H1 (cell line): ENCODE results near the gene IST1. TPM values are rescaled to one million over a fixed set of nuclear protein-coding genes. Genes with fewer than 3 reads are reported as not detected.

Source experiments
- CTCF ChIA-PET: fragments of 300-600 bp; sonication (Branson Sonifier 250); formaldehyde crosslinking; loops from one replicate; lab custom pipeline; 2021; ENCODE audit not compliant: partially characterized antibody; lab: Charles Lee
- POLR2A ChIA-PET: fragments of 300-600 bp; sonication (Branson Sonifier 250); formaldehyde crosslinking; loops from one replicate; lab custom pipeline; 2021; ENCODE audit warnings: inconsistent platforms; ENCODE audit not compliant: partially characterized antibody; lab: Charles Lee
- DNase-seq, 2 experiments: peaks; one replicate each; pipeline versions ENCODE4 v3.0.0 to v3.0.0-alpha.2; 2010 to 2022; ENCODE audit warnings: low spot score in 2 of 2, low read depth in 1 of 2, mixed read lengths in 1 of 2
- FAIRE-seq: peaks from 2 replicates; lab custom pipeline; 2011; peaks lifted over from hg19 to GRCh38; lab: Jason Lieb, UNC
- H2AFZ ChIP-seq: 2 replicates; pipeline ENCODE4 v1.8.1; 2012; ENCODE audit warnings: low read length, inconsistent platforms
- H2AK5ac ChIP-seq: 2 replicates; pipeline ENCODE4 v1.6.1; 2013; ENCODE audit warnings: low read depth, low read length
- H2BK120ac ChIP-seq: replicated peaks from 2 replicates; pipeline ENCODE3; 2013; ENCODE audit warnings: low read depth, low read length, inconsistent platforms
- H2BK12ac ChIP-seq: 2 replicates; pipeline ENCODE4 v1.6.1; 2013; ENCODE audit warnings: low read depth, low read length
- H2BK15ac ChIP-seq: 2 replicates; pipeline ENCODE4 v1.6.1; 2013; ENCODE audit warnings: low read length
- H2BK20ac ChIP-seq: 2 replicates; pipeline ENCODE4 v1.6.1; 2013; ENCODE audit warnings: low read length
- H2BK5ac ChIP-seq: 2 replicates; pipeline ENCODE4 v1.6.1; 2013; ENCODE audit warnings: low read depth, low read length
- H3K14ac ChIP-seq: 2 replicates; pipeline ENCODE4 v1.6.1; 2013; ENCODE audit warnings: inconsistent platforms; ENCODE audit not compliant: insufficient read length
- H3K18ac ChIP-seq: 2 replicates; pipeline ENCODE4 v1.6.1; 2013; ENCODE audit warnings: low read length; ENCODE audit errors: extremely low read depth
- H3K23ac ChIP-seq: 2 replicates; pipeline ENCODE4 v1.6.1; 2013; ENCODE audit warnings: inconsistent platforms; ENCODE audit not compliant: insufficient read length
- H3K23me2 ChIP-seq: 2 replicates; pipeline ENCODE4 v1.6.1; 2013; ENCODE audit warnings: low read depth, low read length
- H3K27ac ChIP-seq: 2 replicates; pipeline ENCODE4 v1.6.1; 2011; ENCODE audit warnings: low read depth, low read length, inconsistent platforms
- H3K27me3 ChIP-seq, 4 experiments: replicated peaks in 1 of 4; 1 replicate in 1 of 4; 2 replicates in 3 of 4; pipeline versions ENCODE4 v1.6.1 to v1.8.1; 2011 to 2013; ENCODE audit warnings: low read length in 3 of 4, mild to moderate bottlenecking in 3 of 4, inconsistent platforms in 2 of 4, mixed read lengths in 2 of 4, moderate library complexity in 1 of 4; ENCODE audit not compliant: control insufficient read depth in 3 of 4, insufficient read depth in 3 of 4; ENCODE audit errors: extremely low read depth in 1 of 4
- H3K36me3 ChIP-seq, 4 experiments: 2 replicates each; pipeline versions ENCODE4 v1.6.1 to v1.8.1; 2011 to 2013; ENCODE audit warnings: mild to moderate bottlenecking in 4 of 4, low read length in 3 of 4, moderate library complexity in 2 of 4, control low read depth in 1 of 4, inconsistent platforms in 1 of 4; ENCODE audit not compliant: insufficient read depth in 4 of 4, control insufficient read depth in 2 of 4
- H3K4ac ChIP-seq: replicated peaks from 2 replicates; pipeline ENCODE3; 2013; ENCODE audit warnings: low read length, low read depth, mixed read lengths, inconsistent platforms; ENCODE audit not compliant: insufficient read length
- H3K4me1 ChIP-seq, 4 experiments: replicated peaks in 1 of 4; 1 replicate in 1 of 4; 2 replicates in 3 of 4; pipeline versions ENCODE4 v1.6.1 to v1.8.1; 2011 to 2013; ENCODE audit warnings: low read length in 3 of 4, inconsistent platforms in 2 of 4, mixed read lengths in 1 of 4; ENCODE audit not compliant: insufficient read depth in 4 of 4, control insufficient read depth in 3 of 4
- H3K4me2 ChIP-seq, 2 experiments: 2 replicates each; pipeline versions ENCODE4 v1.6.1 to v1.8.1; 2011 to 2013; ENCODE audit warnings: low read depth in 2 of 2, low read length in 2 of 2, control low read depth in 1 of 2, inconsistent platforms in 1 of 2, mild to moderate bottlenecking in 1 of 2; ENCODE audit not compliant: insufficient read depth in 1 of 2
- H3K4me3 ChIP-seq, 4 experiments: fragments of 200-600, 300-600 bp in 1 of 4; sonication (generic), shearing (Covaris generic), sonication (Bioruptor Twin) in 1 of 4; 2 replicates each; pipeline versions ENCODE4 v1.5.1 to v1.8.1; 2011 to 2016; ENCODE audit warnings: low read length in 4 of 4, low read depth in 3 of 4, control low read depth in 2 of 4, inconsistent platforms in 2 of 4, mild to moderate bottlenecking in 2 of 4, mixed read lengths in 1 of 4, moderate library complexity in 1 of 4; ENCODE audit not compliant: insufficient read depth in 2 of 4; ENCODE audit errors: extremely low read depth in 1 of 4
- H3K56ac ChIP-seq: replicated peaks from 2 replicates; pipeline ENCODE3; 2013; ENCODE audit warnings: low read depth, mild to moderate bottlenecking, mixed read lengths, low read length, inconsistent platforms; ENCODE audit not compliant: insufficient read length
- H3K79me1 ChIP-seq: 2 replicates; pipeline ENCODE4 v1.6.1; 2013; ENCODE audit warnings: low read depth, low read length, control low read depth
- H3K79me2 ChIP-seq, 2 experiments: 2 replicates each; pipeline versions ENCODE4 v1.6.1 to v1.8.1; 2012 to 2013; ENCODE audit warnings: low read length in 2 of 2, mild to moderate bottlenecking in 2 of 2, inconsistent platforms in 1 of 2; ENCODE audit not compliant: insufficient read depth in 2 of 2, control insufficient read depth in 1 of 2
- H3K9ac ChIP-seq, 4 experiments: replicated peaks in 1 of 4; 1 replicate in 1 of 4; 2 replicates in 3 of 4; pipeline versions ENCODE4 v1.6.1 to v1.8.1; 2011 to 2013; ENCODE audit warnings: low read depth in 3 of 4, low read length in 3 of 4, control low read depth in 2 of 4, mild to moderate bottlenecking in 2 of 4, moderate library complexity in 2 of 4, inconsistent platforms in 1 of 4; ENCODE audit errors: extremely low read depth in 1 of 4
- H3K9me3 ChIP-seq, 2 experiments: 2 replicates each; pipeline versions ENCODE4 v1.6.1 to v1.8.1; 2012 to 2013; ENCODE audit warnings: mild to moderate bottlenecking in 2 of 2, moderate library complexity in 2 of 2, control low read depth in 1 of 2, inconsistent platforms in 1 of 2, low read depth in 1 of 2, low read length in 1 of 2, mixed read lengths in 1 of 2; ENCODE audit not compliant: insufficient read depth in 2 of 2
- H4K20me1 ChIP-seq, 2 experiments: replicated peaks in 1 of 2; 2 replicates each; pipeline versions ENCODE3 to v1.8.1; 2011 to 2013; ENCODE audit warnings: inconsistent platforms in 2 of 2, low read length in 2 of 2, mild to moderate bottlenecking in 1 of 2; ENCODE audit not compliant: insufficient read depth in 2 of 2, control insufficient read depth in 1 of 2
- H4K5ac ChIP-seq: 2 replicates; pipeline ENCODE4 v1.6.1; 2013; ENCODE audit warnings: low read length, low read depth, mixed read lengths, inconsistent platforms; ENCODE audit not compliant: insufficient read length
- H4K8ac ChIP-seq: 2 replicates; pipeline ENCODE4 v1.8.0; 2013; ENCODE audit warnings: mild to moderate bottlenecking, moderate library complexity, low read length, inconsistent platforms; ENCODE audit not compliant: insufficient read depth; ENCODE audit errors: extremely low read depth
- H4K91ac ChIP-seq: replicated peaks from 2 replicates; pipeline ENCODE3; 2013; ENCODE audit warnings: low read length, mixed read lengths, inconsistent platforms; ENCODE audit not compliant: insufficient read length
- KDM1A ChIP-seq: fragments of 200-600, 300-600 bp; sonication (generic); IDR thresholded peaks from 2 replicates; pipeline ENCODE4 v1.7.1; 2016; ENCODE audit warnings: mild to moderate bottlenecking, low read length, borderline replicate concordance
- RFX5 ChIP-seq: IDR thresholded peaks from 2 replicates; pipeline ENCODE4 v1.6.1; 2011; ENCODE audit warnings: low read depth, low read length, improper control_type of control experiment, borderline replicate concordance
- WGBS, 2 experiments: shearing (Covaris generic) in 1 of 2; methylation state at CpG; one replicate each; pipeline versions ENCODE4 v1.1.6 to v1.1.7; 2013 to 2015; ENCODE audit warnings: low lambda C conversion rate in 2 of 2, mixed read lengths in 2 of 2, inconsistent platforms in 1 of 2, low coverage in 1 of 2, missing lambda C conversion rate in 1 of 2; ENCODE audit not compliant: insufficient replicate concordance in 2 of 2, insufficient coverage in 1 of 2, insufficient read length in 1 of 2; ENCODE audit errors: extremely low coverage in 1 of 2, missing lambda C conversion rate in 1 of 2; 5-methylcytosine and 5-hydroxymethylcytosine counted together
- polyA plus RNA-seq, 7 experiments: library from polyadenylated mRNA; depleted of rRNA in 3 of 7; stranded (reverse) in 5 of 7; unstranded in 2 of 7; fragments of >200 nt in 5 of 7; fragments of 200-250 nt in 2 of 7; gene quantifications; 1 replicate in 5 of 7; 2 replicates in 1 of 7; 4 replicates in 1 of 7; pipeline versions ENCODE4 v1.2.1 to v1.2.3, GENCODE V29; 2011 to 2013; ENCODE audit warnings: missing spikeins in 2 of 7, mixed read lengths in 2 of 7
- total RNA-seq: library from RNA; stranded (reverse); fragmentation: NEBNext Ultra II Directional; extraction: Animal tissue kit (Norgen Biotek cat#: 25700); gene quantifications from 2 replicates; pipeline ENCODE4 v1.2.1, GENCODE V29; 2021

The IST1 gene
- total and polyA plus RNA-seq, 2 of the 8 experiments (the other 6 are each of a cell fraction or from before 2014, with no cell fraction given) = 190 to 248 TPM

- TF ChIP-seq RFX5 (peak; percentile 52; the same call in 1 of the 2 replicates), KDM1A (no peak)
- no peak overlapping the region for H3K9ac ChIP-seq
- H3K4me1 ChIP-seq = peaks cover 0 to 4% (median 0%) of the 10 kb centered on the region in 4 experiments; a peak in 1 of 7 replicates
- no peak overlapping the region for H3K27ac ChIP-seq
- no peaks in the 10 kb centered on the region for H3K36me3 ChIP-seq
- H3K56ac ChIP-seq = no peak overlapping the region
- no peaks in the 10 kb centered on the region for H4K20me1 ChIP-seq
- H3K23me2 ChIP-seq = no peaks in the 10 kb centered on the region; the same call in 1 of the 2 replicates
- no peak overlapping the region for H2BK15ac ChIP-seq
- H4K91ac ChIP-seq = no peak overlapping the region
- no peak for DNase-seq
- CTCF ChIA-PET = interaction anchor here (1.1 kb wide), 1 partner anchor 14 kb away, joined by 3 read pairs; no protein-coding TSS in a partner anchor
- 78 to 100% methylated on average over 1 to 5 of the region's 5 CpGs for WGBS, 2 experiments
- H2AK5ac ChIP-seq = no peak overlapping the region
- no peak overlapping the region for H2BK20ac ChIP-seq
- no peak overlapping the region for H3K4ac ChIP-seq
- H3K23ac ChIP-seq = no peak overlapping the region
- H2BK120ac ChIP-seq = no peak overlapping the region
- H2AFZ ChIP-seq = no peak overlapping the region
- H3K79me1 ChIP-seq = no peaks in the 10 kb centered on the region
- no peak overlapping the region for H2BK5ac ChIP-seq
- no peak overlapping the region for H4K8ac ChIP-seq
- H4K5ac ChIP-seq = no peak overlapping the region
- peaks cover 0 to 4% (median under 1%) of the 10 kb centered on the region in 4 experiments; a peak in 5 of 7 replicates for H3K27me3 ChIP-seq
- FAIRE-seq = no peak
- H3K4me3 ChIP-seq = no peak overlapping the region
- no peak overlapping the region for H2BK12ac ChIP-seq
- no peak overlapping the region for H3K4me2 ChIP-seq
- no peaks in the 10 kb centered on the region for H3K9me3 ChIP-seq
- no peak overlapping the region for H3K18ac ChIP-seq
- H3K79me2 ChIP-seq = no peaks in the 10 kb centered on the region
- POLR2A ChIA-PET = interaction anchor here (1.0 to 1.3 kb wide), 2 partner anchors 12 to 84 kb away, joined by 3 to 4 read pairs; no protein-coding TSS in a partner anchor
- no peak overlapping the region for H3K14ac ChIP-seq
Measured at GRCh38 chr16:71954180-71954579, 58.8 kb downstream of the IST1 start.
